HG02943 (cell line): Measurements from ENCODE around the gene WBP1L.
"Not testable (repeated sequence)": the region's sequence is repeated elsewhere in the genome, so short reads cannot be mapped to it uniquely, and the experiment has no call there.

Experiments used
- ATAC-seq: cut with Tn5 transposase; IDR thresholded peaks from one replicate; pipeline ENCODE4 v1.9.1; 2021; ENCODE audit warnings: mild to moderate bottlenecking, low read depth, moderate library complexity; ENCODE audit not compliant: unreplicated experiment

Gene WBP1L

DNA sequence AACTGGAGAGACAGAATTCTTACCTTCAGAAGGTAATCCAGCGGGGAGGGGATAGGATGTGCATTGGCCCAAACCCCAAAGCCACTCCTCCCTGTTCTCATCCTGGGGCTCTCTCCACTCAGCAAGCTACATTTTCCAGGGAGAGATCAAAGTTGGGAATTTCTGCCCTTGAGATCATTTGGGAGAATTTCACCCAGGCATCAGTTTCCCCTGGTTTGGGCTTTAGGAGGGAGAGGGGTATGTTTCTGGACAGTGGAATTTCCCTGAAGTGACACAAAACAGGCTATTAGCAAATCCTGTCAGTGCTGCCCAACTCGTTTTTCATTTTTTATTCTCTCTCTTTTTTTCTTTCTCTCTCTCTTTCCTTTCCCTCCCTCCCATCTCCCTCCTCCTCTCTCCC, 57.7 kb downstream of the WBP1L start:
- ATAC-seq = no peak

DNA sequence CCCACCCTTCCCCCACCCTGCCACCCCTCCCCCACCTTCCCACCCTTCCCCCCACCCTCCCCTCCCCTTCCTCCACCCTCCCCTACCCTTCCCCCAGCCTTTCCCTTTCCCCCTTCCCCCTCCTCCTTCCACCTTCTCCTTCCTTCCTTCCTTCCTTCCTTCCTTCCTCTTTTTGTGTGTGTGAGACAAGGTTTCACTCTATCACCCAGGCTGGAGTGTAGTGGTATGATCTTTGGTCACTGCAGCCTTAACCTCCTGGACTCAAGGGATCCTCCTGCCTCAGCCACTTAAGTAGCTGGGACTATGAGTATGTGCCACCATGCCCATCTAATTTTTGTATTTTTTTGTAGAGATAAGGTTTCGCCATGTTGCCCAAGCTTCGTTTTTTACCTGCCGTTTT, 58.2 kb downstream of the WBP1L start:
- ATAC-seq = no peak

DNA sequence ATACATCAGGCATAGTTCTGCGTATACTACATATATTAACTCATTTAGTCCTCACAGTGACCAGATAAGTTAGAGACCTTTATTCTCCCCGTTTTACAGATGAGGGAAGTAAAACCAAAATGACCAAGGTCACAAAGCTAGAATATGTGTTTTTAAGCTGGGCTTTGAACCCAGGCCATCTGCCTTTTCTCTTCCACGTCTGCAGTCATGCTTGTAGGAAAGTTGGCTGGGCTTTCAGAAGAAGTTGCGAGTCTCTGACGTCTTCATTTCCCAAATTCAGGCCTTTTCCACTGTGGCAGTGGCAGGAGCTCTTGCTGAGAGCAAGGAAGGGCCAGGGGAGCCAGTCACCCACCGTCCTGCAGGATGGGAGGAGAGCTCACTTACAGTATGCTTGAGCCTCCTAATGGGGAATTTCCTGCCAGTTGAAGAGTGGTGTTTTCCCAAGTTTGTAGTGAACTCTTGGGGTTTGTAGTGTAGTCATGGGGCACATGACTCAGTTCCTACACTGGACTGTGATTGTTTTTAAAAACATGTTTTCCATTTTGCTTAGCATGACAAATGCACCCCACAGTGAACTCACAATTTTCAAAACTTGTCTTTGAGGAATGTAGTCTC, 59.3 kb downstream of the WBP1L start:
- no peak for ATAC-seq

DNA sequence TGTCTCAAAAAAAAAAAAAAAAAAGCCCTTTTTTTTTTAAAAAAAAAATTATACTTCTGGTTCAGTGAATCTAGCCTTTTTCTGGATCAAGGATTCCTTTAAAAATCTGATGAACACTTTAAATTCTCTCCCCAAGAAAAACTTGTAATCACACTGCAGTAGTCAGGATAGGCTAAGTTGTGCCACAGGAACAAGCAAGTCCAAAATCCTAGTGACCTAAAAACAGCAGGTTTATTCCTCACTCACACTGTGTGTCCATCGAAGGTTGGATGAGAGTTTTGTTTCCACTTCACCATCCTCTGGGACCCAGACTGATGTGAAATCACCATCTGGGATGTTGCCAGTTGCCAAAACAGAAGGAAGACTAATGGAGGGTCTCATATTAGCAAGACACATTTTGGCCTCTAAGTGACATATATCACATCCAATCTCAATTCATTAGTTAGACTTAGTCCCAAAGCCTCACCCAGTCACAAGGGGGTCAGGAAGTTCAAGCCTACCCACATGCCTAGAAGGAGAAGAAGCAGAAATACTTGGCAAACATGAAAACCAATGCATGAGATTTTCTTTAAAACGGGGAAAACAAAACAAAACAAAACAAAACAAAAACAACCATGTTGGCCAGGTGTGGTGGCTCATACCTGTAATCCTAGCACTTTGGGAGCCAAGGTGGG, 60.8 kb downstream of the WBP1L start:
- ATAC-seq = no peak

DNA sequence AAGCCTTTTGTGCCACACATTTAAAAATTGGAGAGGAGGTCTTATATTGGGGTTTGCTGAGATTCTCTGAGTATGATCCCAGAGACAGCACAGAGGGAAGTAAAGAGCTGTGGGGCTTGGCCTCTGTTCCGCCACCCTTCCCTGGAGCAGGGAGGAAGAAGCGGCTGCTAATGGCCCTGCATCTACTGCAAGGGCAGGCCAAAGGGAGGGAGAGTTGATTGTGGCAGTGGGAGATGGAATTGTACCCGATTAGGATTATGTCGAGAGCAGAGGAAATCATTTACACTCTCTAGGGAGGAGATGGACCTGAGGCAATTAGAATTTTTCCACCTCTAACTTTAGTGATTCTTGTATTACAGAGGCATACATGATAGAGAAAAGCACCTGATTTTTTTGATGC, 64.6 kb downstream of the WBP1L start:
- ATAC-seq = no peak

DNA sequence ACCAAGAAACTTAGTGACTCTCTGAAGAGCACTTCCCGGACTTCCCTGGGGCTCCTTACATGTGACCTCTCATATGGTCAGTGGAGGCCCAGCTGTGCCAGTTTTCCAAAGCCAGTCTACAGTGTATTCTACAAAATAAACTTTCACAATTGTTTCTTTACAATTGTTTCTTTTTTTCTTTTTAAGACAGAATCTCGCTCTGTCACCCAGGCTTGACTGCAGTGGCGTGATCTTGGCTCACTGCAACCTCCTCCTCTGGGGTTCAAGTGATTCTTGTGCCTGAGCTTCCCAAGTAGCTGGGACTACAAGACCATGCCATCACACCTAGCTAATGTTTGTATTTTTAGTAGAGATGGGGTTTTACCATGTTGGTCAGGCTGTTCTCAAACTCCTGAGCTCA, 67.6 kb downstream of the WBP1L start:
- no peak for ATAC-seq

DNA sequence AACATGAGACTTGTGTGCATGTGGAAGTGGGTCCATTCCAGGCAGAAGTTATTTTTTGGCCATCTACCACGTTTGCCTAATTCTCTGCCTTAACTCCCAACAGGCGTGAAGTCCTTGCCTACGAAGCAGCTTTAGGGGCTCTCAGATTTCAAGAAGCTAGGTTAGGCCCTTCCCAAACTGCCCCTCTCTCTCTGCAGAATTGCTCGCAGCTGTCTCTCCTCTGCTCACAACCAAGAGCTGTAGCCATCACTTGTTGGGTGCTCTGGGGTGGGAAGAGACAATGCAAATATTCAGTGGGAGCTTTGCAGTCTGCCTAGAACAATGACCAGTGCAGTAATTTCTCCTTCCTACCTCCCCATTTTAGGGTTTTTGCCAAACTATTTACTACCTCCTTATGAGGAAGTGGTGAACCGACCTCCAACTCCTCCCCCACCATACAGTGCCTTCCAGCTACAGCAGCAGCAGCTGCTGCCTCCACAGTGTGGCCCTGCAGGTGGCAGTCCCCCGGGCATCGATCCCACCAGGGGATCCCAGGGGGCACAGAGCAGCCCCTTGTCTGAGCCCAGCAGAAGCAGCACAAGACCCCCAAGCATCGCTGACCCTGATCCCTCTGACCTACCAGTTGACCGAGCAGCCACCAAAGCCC, 68.6 kb downstream of the WBP1L start:
- no peak for ATAC-seq

DNA sequence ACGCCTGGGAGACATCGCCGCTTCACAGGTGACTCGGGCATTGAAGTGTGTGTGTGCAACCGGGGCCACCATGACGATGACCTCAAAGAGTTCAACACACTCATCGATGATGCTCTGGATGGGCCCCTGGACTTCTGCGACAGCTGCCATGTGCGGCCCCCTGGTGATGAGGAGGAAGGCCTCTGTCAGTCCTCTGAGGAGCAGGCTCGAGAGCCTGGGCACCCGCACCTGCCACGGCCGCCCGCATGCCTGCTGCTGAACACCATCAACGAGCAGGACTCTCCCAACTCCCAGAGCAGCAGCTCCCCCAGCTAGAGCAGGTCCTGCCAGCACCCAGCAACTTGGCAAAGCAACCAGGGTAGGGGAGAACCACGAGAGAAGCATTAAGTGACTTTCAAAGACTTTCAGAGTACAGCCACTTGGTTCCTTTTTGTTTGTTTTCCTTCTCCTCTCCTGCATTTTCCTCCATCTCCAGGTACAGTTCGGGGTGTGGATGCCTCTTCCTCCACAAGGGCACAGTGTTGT, 69.3 kb downstream of the WBP1L start:
- ATAC-seq = no peak

DNA sequence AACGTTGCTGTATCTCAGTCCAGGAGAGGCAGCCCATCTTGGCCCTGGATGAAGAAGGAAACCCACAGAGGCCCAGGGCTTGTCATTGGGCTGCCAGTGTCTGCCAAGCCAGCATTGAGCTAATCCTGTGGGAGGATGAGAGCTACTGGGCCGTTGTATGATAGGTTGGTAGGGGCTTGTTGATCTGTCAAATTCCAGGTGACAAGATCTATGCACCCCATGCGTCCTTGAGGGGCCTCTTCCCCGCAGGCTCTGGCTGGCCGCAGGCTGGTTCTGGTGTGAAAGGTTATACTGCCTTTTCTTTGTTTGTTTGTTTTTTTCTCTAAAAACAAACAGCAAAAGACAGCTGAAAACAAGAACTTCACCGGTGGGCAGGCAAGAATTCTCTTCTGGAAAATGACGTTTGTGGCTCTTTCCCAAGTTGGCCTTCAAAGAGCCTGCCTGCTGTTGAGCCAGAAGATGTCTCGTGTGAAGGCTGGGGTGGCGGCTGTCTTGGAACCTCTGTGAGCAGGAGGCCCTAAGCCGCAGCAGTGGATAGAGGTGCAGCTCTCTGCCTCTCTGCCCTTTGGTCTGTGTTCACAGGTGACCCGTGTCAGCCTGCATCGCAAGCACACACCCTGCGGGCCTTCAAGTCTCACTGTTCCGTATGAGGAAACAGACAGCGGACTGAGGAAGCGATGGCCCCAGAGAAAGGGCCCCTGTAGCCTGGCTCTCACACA, 70.1 kb downstream of the WBP1L start:
- no peak for ATAC-seq

DNA sequence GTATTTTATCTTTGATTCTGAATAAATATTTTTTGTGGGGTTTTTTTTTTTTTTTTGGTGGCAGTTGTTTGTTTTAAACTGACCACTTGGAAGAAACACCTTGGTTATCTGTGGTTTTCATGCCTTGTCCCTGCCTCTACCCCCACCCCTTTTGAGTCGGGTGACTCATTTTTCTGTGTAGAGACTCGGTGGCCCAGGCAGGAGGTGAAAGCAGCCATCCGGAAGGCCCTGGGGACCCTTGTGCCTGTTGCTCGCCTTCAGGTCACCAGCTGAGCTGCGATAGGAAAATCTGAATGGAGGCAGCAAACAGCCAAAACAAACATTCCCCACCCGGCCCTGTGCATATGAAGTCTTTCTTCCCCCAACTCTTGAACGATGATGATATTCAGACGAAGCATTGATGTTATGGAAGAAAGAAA, 70.7 kb downstream of the WBP1L start:
- no peak for ATAC-seq

GRCh38 chr10:102814873-102815661, 71.3 kb downstream of the WBP1L start:
- no peak for ATAC-seq

DNA sequence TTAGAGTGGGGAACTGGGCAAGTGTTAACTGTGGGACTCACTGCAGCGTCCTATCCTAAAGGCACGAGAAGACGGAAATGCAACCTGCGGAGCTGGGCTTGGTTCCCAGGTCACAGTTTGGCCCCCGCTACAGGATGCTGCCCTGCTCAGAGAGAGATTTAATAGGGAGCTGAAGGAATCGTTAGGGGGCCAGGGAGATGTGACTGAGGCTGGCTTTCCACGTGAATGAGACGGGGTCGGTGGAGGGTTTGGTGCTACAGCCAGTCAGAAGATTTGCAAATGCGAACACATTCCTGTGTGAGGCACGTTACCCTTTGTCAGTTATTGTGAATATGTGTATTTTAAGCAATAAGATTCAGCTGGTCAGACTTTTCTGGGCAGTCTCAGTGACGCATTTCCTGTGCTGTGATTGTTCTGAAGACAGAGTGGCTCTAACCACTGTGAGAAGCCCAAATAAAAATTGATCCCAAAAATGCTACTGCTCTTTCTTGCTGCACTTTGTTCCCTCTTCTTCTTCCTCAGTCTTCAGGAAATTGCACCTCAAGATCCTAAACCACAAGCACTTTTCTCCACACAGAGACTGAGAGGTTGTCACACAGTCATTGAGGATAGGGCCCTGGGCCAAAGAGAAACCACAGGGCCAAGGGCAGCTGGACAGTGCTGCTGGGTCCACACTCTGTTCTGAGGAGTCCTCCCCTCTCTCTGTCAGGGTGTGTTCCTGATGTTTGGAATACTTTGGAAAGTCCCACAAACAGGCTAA, 72.2 kb downstream of the WBP1L start:
- no peak for ATAC-seq

DNA sequence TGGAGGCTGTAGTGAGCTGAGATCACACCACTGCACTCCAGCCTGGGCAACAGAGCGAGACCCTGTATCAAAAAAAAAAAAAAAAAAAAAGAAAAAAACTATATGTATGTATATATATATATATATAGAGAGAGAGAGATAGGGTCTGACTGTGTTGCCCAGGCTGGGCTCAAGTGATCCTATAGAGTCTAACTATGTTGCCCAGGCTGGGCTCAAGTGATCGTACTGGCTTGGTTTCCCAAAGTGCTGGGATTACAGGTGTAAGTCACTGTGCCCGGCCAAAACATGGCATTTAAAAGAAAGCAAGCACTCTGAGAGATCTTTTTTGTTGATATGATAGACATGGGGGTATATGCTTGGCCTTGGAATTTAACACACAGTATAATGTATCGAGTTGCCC, 73.4 kb downstream of the WBP1L start:
- ATAC-seq = no peak

DNA sequence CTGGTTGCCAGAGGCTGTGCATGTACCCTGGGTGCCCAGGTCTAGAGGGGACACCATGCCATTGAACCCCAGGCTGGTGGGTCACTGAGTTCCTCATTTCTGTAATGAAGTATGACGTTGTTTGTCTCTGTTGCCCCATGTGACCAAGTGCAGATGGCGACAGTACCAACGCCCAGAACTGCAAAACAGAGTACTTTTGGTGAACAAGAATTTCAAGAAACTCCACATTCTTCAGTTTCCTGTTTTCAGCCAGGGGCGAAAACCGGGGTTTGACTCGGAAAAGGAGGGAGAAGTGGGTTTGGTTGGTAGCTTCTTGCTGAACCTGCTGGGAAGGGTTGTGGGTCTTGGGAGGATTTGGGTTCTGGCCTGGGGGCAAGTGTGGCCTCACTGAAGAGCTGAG, 75.3 kb downstream of the WBP1L start:
- ATAC-seq = no peak

DNA sequence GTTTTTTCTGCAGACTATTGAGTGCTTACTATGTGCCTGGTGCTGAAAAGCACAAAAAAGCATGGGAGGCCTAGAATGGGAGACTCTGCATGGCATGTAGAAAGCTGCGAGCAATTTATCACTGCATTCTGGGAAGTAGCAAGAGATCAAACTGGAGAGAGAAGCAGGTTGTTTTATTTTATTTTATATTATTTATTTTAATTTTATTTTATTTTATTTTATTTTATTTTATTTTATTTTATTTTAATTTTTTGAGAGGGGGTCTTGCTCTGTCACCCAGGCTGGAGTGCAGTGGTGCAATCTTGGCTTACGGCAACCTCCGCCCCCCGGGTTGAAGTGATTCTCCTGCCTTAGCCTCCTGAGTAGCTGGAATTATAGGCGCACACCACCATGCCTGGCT, 76.3 kb downstream of the WBP1L start:
- not testable (repeated sequence) for ATAC-seq

DNA sequence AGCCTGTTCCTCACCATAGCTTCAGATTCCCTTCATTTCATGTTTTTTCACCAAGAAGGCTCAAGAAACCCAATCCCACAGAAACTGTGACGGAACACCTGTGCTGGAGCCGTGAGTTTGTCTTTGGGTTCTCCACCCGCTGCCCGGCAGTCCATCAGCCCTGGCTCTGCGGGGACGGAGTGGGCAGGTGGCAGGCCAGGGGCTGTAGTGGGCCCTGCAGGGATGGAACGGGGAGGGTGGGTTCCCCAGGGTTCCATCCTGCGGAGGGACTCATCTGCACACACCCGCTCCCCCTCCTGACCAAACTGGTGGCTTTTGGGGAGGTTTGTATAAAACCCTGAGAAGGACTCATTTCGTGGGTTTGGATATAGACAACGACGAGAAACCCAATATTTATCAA, 78.5 kb downstream of the WBP1L start:
- no peak for ATAC-seq

DNA sequence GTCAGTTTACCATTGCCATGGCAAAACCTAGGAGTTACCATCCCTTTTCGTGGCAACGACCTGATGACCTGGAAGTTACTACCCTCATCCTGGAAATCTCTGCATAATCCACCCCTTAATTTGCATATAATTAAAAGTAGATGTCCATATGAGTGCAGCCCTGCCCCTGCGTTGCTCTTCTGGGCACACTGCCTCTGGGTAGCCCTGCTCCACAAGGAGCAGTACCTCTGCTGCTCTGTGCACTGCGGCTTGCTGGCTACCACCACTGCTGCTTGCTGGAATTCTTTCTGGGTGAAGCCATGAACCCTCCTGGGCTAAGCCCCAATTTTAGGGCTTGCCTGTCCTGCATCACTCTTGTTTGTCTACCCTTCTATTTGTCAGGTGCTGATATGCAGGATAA, 80.9 kb downstream of the WBP1L start:
- no peak for ATAC-seq

DNA sequence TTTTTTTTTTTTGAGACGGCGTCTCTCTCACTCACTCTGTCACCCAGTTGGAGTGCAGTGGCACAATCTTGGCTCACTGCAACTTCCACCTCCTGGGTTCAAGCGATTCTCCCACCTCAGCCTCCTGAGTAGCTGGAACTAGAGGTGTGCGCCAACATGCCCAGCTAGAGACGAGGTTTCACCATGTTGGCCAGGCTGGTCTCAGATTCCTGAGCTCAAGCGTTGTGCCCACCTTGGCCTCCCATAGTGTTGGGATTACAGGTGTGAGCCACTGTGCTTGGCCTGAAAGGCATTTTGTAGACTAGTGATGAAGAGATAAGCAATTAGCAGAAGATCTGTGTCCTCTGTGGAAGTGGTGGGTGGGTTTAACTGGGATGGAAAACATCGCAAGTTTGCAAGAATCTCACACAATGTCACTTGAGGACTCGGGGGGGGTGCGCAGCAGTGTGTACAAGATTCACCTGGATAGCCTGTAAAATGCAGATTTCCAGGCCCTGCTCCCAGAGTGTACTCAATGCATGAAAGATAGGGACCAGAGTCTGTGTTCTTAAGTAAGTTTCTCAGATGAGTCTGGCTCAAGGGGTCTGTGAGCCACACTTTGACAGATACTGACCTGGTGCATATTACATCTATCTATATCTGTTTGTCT, 82.5 kb downstream of the WBP1L start:
- no peak for ATAC-seq

DNA sequence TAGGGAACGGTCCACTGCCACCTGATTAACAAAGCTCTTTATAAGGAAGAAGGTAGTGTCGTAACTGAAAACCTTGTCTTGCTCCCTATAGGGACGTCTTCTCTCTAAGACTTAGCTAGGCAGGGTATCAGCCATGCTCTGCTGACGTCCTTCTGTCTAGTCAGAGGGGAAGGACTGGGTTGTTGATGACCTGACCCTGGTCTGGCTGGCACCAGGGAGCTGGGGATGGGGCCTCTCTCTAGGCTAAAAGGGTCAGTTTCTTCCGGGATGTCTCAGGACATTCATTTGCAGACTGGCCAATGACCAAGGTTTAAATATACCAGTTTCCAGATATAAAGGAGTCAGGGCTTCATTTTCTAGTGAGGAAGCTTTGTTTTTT, 83.8 kb downstream of the WBP1L start:
- ATAC-seq = no peak
